ENCODE results near the gene SHBG.
A peak's percentile ranks its signal among the peaks of the same experiment; 100 is the strongest.
"Not testable (repeated sequence)": the region's sequence is repeated elsewhere in the genome, so short reads cannot be mapped to it uniquely, and the experiment has no call there.

The SHBG gene

DNA sequence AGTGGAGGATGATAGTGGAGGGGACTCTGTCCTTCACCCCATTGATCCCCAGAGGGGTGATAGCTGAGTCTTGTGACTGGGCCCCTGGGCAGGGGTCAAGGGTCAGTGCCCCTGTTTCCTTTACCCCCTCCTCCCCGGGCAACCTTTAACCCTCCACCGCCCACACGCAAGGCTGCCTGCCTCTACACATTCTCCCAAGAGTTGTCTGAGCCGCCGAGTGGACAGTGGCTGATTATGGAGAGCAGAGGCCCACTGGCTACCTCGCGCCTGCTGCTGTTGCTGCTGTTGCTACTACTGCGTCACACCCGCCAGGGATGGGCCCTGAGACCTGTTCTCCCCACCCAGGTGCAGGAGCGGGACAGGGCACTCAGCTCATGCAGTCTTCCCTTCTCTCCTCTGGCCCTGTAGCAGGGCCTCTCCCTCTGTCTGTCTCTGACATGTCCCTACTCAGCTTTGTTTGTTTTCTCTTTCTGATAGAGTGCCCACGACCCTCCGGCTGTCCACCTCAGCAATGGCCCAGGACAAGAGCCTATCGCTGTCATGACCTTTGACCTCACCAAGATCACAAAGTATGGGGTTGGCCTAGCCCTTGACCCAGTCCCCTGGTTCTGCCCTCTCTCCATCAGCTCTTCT lies at the start of gene SHBG:
SHBG (plus strand) TSS at position 197 of the 633 bp plus-strand sequence; CDS start at position 235, 38 bp downstream.
- DNase-seq = no peak

- DNase-seq = no peak
These were observed 49.0 kb upstream of the SHBG start for GRCh38 chr17:7580604-7581575.

DNA sequence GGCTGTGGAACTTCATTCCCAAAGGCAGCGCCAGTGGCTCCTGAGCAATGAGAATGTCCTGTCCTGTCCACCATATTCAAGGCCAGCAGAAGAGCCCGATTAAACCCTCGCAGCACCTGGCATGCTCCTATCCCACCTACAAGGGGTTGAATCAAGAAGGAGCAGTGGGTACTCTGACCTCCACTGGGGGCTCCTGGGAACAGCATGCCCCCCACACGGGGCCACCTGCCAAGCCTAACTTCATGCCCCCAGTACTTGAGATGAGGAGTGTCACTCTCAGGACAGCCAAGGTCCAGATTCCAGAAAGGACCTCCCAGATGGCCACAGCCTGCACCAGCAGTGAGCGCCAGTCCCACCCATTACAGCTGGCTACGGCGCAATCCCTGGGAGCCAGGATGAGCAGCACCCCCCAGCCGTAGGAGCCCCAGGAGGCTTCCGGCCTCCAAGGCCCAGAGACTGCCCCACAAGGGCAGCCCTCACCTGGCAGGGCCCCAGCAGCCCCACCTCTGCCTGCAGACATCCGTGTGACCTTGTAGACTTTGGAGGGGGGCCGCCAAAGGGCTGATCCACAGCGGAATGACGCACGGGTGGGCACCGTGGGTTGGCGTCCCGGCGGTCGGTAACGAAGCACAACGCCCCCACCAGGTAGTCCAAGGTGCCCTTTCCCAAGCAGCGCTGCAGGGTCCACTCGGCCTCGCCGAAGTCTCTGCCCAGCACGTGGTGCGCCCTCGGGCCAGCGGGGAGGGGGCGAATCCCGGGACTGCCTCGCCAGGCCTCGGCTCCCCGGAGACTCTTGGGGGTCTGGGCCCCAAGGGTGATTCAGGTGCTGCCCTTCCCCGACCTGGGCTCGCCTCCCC lies 47.3 kb upstream of the SHBG start:
- DNase-seq = no peak

DNA sequence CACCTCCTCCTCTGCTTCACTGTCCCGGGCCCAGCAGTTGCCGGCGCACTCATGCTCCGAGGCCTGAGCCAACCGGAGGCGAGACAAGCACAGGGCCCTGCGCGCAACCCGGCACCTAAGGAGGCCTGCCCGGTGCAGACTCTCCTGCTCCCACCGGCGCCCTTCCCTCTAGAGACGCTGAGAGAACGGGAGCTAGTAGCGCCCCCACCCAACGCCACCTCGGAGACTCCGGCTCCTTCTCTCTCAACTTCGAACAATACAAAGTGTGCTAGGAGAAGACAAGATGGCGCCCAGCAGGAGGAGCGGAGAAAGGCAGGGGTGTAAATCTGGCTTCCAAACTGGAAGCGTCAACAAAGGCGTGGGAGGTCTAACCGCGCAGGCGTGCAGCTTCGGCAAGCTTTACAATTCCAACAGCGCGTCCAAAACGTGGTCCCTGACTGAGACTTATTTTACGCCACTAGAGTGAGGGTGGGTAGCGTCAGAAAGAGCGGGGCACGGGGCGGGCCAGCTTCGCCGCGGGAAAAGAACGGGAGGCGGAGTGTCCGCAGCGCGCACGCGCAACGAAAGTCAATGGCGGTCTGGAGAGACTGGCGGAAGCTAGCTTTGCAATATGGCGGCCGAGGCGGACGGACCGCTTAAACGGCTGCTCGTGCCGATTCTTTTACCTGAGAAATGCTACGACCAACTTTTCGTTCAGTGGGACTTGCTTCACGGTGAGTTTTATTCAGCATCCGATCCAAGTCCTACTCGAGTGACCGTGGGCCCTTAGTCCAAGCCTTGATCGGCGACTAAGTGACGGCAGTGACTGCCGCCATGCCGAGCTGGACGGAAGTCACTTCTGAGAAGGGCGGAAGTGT lies 46.5 kb upstream of the SHBG start, which contains the start of gene MPDU1:
MPDU1 (plus strand) TSS at position 600 of the 857 bp plus-strand sequence; CDS start at position 611, 11 bp downstream.
- peak; percentile 95 for DNase-seq

DNA sequence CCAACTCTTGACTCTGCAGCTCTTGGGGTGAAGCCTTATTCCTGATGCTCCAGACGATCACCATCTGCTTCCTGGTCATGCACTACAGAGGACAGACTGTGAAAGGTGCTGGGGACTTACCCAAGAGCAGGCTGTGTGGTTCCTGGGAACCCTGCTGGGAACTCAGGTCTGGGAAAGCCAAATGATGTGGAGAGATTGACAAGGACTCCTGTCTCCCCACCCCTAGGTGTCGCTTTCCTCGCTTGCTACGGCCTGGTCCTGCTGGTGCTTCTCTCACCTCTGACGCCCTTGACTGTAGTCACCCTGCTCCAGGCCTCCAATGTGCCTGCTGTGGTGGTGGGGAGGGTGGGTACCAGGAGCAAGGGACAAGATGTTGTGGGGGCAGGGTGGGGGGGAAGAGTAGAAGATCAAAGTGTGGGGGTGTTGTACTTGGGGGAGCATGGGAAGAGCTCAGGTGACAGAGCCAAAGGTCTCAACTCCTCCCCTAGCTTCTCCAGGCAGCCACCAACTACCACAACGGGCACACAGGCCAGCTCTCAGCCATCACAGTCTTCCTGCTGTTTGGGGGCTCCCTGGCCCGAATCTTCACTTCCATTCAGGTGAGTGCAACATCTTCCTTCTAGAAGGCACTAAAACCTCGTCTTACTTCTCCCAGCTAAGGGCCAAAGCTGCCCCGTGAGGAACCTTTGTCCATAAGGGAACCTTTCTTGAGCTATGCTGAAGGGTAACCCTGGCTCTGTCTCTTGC lies 43.1 kb upstream of the SHBG start:
- no peak for DNase-seq

DNA sequence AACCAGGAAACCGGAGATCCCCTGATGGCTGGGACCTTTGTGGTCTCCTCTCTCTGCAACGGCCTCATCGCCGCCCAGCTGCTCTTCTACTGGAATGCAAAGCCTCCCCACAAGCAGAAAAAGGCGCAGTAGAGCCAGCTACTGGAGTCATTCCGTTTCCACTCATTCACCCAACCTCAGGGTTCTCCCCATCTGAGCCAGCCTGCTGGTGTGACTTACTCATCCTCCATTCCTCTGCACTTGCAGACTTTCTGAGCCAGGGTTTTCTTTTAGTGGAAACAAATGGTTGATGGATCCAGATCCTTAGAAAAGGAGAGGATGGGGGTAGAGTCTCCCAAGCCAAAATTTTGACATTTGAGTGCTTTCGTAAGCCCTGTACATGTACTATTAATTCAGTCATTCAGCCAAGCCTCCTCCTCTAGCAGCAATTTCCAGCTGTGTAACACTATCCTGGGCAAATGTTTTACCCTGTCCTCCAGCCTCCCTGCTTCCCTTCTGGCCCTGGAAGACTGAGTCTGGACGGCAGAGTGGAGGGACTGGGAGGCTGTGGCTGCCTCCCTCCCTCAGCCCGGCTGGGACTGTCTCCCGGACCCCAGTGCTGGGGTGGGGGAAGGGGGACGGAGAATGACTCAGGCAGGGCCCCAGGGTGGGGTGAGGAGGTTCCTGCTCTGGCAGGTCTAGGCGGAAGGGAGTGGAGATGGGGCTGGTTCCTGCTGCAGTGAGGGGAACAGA lies 42.3 kb upstream of the SHBG start:
- no peak for DNase-seq

GRCh38 chr17:7588553-7589203 lies 41.3 kb upstream of the SHBG start:
- no peak for DNase-seq

DNA sequence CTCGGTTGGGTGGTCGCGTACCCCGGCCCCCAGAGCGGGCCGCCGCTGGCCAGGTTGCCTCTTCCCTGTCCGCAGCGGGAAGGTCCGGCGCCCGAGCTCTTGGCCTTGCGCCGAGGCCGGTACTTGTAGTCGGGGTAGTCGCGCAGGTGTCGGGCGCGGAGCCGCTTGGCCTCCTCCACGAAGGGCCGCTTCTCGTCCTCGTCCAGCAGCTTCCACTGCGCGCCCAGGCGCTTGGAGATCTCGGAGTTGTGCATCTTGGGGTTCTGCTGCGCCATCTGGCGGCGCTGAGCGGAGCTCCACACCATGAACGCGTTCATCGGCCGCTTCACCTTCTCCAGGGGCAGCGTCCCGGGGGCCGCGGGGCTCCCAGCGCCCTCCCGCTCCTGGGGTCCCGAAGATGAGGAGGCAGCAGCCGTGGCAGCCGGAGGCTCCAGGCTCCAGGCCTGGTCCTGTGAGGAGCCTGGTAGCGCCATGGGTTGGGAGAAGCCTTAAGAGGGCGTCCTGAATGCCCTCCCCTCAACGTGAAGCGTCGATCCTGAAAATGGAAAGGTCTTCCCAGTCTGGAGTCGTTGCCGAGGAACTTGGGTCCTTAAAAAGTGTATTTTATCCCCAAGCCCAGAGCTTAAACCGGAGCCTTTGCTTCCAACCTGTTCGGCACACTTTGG lies 40.6 kb upstream of the SHBG start:
- DNase-seq = no peak

- DNase-seq = no peak
These were observed 39.8 kb upstream of the SHBG start, which contains the start of gene SOX15 for GRCh38 chr17:7589891-7590691. Gene SOX15 (minus strand): TSS chr17:7590094. CDS start chr17:7589676, 418 bp downstream.

DNA sequence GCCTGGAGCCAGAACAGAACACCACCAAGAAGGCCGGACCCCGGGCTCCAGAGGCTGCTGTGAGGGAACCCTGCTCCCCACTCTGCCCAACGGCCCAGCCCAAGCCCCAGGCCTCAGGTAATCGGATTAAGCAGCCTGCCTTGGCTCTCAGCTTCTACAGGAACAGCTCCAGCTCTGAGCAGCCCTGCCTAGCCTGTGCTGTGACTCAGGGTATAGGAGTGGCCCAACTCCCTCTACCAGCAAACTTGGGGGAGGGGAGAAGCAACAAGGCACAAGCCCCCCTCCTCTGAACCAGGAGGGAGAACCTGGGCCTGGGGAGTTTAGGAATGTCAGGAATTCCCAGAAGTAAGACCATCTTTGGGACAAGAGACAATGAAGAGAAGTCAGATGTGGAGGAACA lies 39.2 kb upstream of the SHBG start:
- no peak for DNase-seq

- no peak for DNase-seq
These were observed 38.3 kb upstream of the SHBG start for GRCh38 chr17:7591596-7591995.

DNA sequence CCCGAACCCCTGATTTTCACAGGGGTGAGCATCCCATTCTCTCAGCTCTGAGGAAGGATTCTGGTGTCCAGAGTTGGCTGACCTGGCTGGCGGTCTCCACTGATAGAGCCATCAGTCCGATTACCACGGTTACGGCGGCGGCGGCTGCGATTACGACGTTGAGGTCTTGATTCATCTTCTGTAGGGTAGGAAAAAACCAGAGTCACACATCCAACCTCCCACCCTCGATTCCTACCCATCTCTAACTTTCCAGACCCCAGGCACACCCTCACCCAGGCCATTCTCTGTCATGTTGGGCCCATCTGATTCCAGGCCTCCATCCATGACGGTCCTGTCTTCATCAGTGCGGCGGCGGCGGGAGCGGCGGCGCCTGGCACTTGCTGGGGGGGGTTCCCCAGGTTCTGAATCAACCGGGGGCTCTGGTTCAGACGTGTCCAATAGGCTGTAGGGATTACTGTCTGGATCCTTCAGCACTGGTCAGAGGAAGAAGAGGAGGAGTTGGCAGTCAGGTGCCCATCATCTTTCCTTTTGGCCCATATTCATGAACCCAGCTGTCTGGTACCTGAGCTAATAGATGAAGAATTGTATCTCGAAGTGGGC lies 37.4 kb upstream of the SHBG start:
- no peak for DNase-seq

- no peak for DNase-seq
These were observed 36.6 kb upstream of the SHBG start for GRCh38 chr17:7593296-7593695.

- not testable (repeated sequence) for DNase-seq
These were observed 32.4 kb upstream of the SHBG start for GRCh38 chr17:7597561-7597960.

GRCh38 chr17:7606280-7606679 lies 23.7 kb upstream of the SHBG start:
- DNase-seq = no peak

DNA sequence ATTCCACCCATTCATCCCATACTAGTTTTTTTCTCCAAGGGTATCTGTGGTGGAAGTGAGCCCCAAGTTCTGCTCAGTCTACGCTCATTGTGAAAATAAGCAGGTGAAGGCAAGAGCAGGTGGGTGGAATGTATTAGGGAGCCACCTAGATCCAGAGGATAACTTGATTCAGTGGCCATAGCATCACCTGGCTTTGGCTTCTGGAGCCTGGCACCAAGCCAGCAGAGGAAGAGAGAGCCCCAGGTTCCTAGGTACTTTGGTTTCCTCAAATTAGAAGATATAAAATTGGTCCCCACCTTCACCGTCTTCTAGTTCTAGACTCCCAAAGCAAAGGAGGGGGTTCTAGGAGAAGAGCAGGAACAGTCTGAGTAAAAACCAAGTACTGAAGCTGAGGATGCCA lies 19.3 kb upstream of the SHBG start:
- no peak for DNase-seq

- no peak for DNase-seq
These were observed 18.2 kb upstream of the SHBG start for GRCh38 chr17:7611635-7612293.

- DNase-seq = no peak
These were observed 17.7 kb upstream of the SHBG start for GRCh38 chr17:7612294-7612640.
